IMR-90 (cell line): ENCODE data around the gene KLF7. TPM values are rescaled to one million over a fixed set of nuclear protein-coding genes. Genes with fewer than 3 reads are reported as not detected.
"Not testable (repeated sequence)": the region's sequence is repeated elsewhere in the genome, so short reads cannot be mapped to it uniquely, and the experiment has no call there.

Source experiments
- ATAC-seq: fragments of 200-7000 bp; cut with Tn5 transposase; 2 replicates; pipeline ENCODE4 v1.9.1; 2020; ENCODE audit warnings: low read depth, mild to moderate bottlenecking, moderate library complexity
- BruUV-seq: library from RNA; stranded (reverse); fragments of 400-500 nt; replicated peaks from 2 replicates; lab custom pipeline; 2021; lab: Mats Ljungman, UMichigan
- CTCF ChIA-PET: fragments of 300-600 bp; formaldehyde crosslinking; extraction: SDS; loops from one replicate; lab custom pipeline; 2021; ENCODE audit warnings: antibody characterized with exemption; lab: Yijun Ruan, JAX
- POLR2A ChIA-PET: fragments of 300-600 bp; sonication (Branson Sonifier 250); formaldehyde crosslinking; loops from one replicate; lab custom pipeline; 2022; ENCODE audit warnings: antibody characterized with exemption; ENCODE audit not compliant: unreplicated experiment; lab: Charles Lee
- DNase-seq: peaks from one replicate; pipeline ENCODE4 v3.0.0; 2013
- H2AFZ ChIP-seq: replicated peaks from 2 replicates; pipeline ENCODE3; 2013; ENCODE audit warnings: low read length, mild to moderate bottlenecking; ENCODE audit not compliant: poor library complexity
- H2AK5ac ChIP-seq: 2 replicates; pipeline ENCODE4 v1.6.1; 2013; ENCODE audit warnings: low read depth, low read length, inconsistent platforms
- H2AK9ac ChIP-seq: replicated peaks from 2 replicates; pipeline ENCODE3; 2013; ENCODE audit warnings: mild to moderate bottlenecking, low read depth, low read length, moderate library complexity; ENCODE audit not compliant: poor library complexity
- H2BK120ac ChIP-seq: 2 replicates; pipeline ENCODE4 v1.6.1; 2013; ENCODE audit warnings: low read depth, low read length, inconsistent platforms
- H2BK15ac ChIP-seq: 3 replicates; pipeline ENCODE4 v1.6.1; 2013; ENCODE audit warnings: low read depth, low read length, inconsistent platforms
- H2BK20ac ChIP-seq: 2 replicates; pipeline ENCODE4 v1.6.1; 2013; ENCODE audit warnings: low read depth, mild to moderate bottlenecking, inconsistent platforms, low read length, moderate library complexity
- H2BK5ac ChIP-seq: 2 replicates; pipeline ENCODE4 v1.6.1; 2013; ENCODE audit warnings: mild to moderate bottlenecking, low read depth, low read length, inconsistent platforms; ENCODE audit not compliant: poor library complexity, severe bottlenecking
- H3K14ac ChIP-seq: replicated peaks from 2 replicates; pipeline ENCODE4 v1.6.1; 2013; ENCODE audit warnings: low read depth, low read length, inconsistent platforms
- H3K18ac ChIP-seq: 2 replicates; pipeline ENCODE4 v1.6.1; 2013; ENCODE audit warnings: low read depth, low read length, control low read depth
- H3K23ac ChIP-seq: 2 replicates; pipeline ENCODE4 v1.6.1; 2013; ENCODE audit warnings: low read depth, low read length, inconsistent platforms
- H3K27ac ChIP-seq: 2 replicates; pipeline ENCODE4 v1.5.1; 2013; ENCODE audit warnings: mild to moderate bottlenecking, control low read depth, low read length; ENCODE audit not compliant: insufficient read depth
- H3K27me3 ChIP-seq: 2 replicates; pipeline ENCODE4 v1.6.1; 2013; ENCODE audit warnings: low read length; ENCODE audit not compliant: control insufficient read depth, insufficient read depth
- H3K36me3 ChIP-seq: 2 replicates; pipeline ENCODE4 v1.6.1; 2013; ENCODE audit warnings: low read length, mixed read lengths; ENCODE audit not compliant: control insufficient read depth, insufficient read depth
- H3K4ac ChIP-seq: 2 replicates; pipeline ENCODE4 v1.6.1; 2013; ENCODE audit warnings: low read depth, low read length, inconsistent platforms
- H3K4me1 ChIP-seq: 2 replicates; pipeline ENCODE4 v1.6.1; 2013; ENCODE audit warnings: low read length, mixed read lengths; ENCODE audit not compliant: control insufficient read depth, insufficient read depth
- H3K4me2 ChIP-seq: 2 replicates; pipeline ENCODE4 v1.6.1; 2013; ENCODE audit warnings: low read depth, mild to moderate bottlenecking, control low read depth, low read length, moderate library complexity
- H3K4me3 ChIP-seq: 2 replicates; pipeline ENCODE4 v1.5.1; 2013; ENCODE audit warnings: low read depth, mild to moderate bottlenecking, control low read depth, low read length, moderate library complexity; ENCODE audit not compliant: insufficient read depth
- H3K56ac ChIP-seq: 2 replicates; pipeline ENCODE4 v1.6.1; 2013; ENCODE audit warnings: low read length, inconsistent platforms; ENCODE audit not compliant: insufficient read depth; ENCODE audit errors: extremely low read depth
- H3K79me1 ChIP-seq, 2 experiments: 2 replicates each; pipeline ENCODE4 v1.6.1; 2013; ENCODE audit warnings: low read length in 2 of 2, inconsistent platforms in 1 of 2, low read depth in 1 of 2
- H3K9ac ChIP-seq: 2 replicates; pipeline ENCODE4 v1.6.1; 2013; ENCODE audit warnings: low read depth, low read length, control low read depth
- H3K9me1 ChIP-seq: 2 replicates; pipeline ENCODE4 v1.6.1; 2013; ENCODE audit warnings: low read length, inconsistent platforms; ENCODE audit not compliant: insufficient read depth
- H3K9me3 ChIP-seq: 2 replicates; pipeline ENCODE4 v1.6.1; 2013; ENCODE audit warnings: low read length; ENCODE audit not compliant: control insufficient read depth, insufficient read depth
- H4K20me1 ChIP-seq: 2 replicates; pipeline ENCODE4 v1.6.1; 2013; ENCODE audit warnings: low read length, inconsistent platforms; ENCODE audit not compliant: insufficient read depth
- H4K5ac ChIP-seq: 2 replicates; pipeline ENCODE4 v1.6.1; 2013; ENCODE audit warnings: mild to moderate bottlenecking, low read depth, low read length, control low read depth
- H4K8ac ChIP-seq, 2 experiments: 2 replicates each; pipeline ENCODE4 v1.6.1; 2013; ENCODE audit warnings: low read depth in 2 of 2, low read length in 2 of 2, control low read depth in 1 of 2, inconsistent platforms in 1 of 2
- H4K91ac ChIP-seq: 2 replicates; pipeline ENCODE4 v1.6.1; 2013; ENCODE audit warnings: low read depth, low read length, inconsistent platforms; ENCODE audit not compliant: insufficient read depth
- CHD1 ChIP-seq: IDR thresholded peaks from 2 replicates; pipeline ENCODE4 v1.6.1; 2012; ENCODE audit warnings: low read depth, low read length, improper control_type of control experiment
- FOS ChIP-seq: fragments of 150-350 bp; IDR thresholded peaks from 2 replicates; pipeline ENCODE4 v1.6.1; 2016; ENCODE audit warnings: low read depth, low read length
- USF2 ChIP-seq: fragments of 150-350 bp; IDR thresholded peaks from 2 replicates; pipeline ENCODE4 v1.6.1; 2017; ENCODE audit warnings: mild to moderate bottlenecking, antibody characterized with exemption, low read length, low read depth
- WGBS, 2 experiments: methylation state at CpG; one replicate each; pipeline versions ENCODE4 v1.1.5 to v1.1.7; 2013; ENCODE audit warnings: missing lambda C conversion rate in 2 of 2; ENCODE audit not compliant: insufficient read length in 1 of 2; ENCODE audit errors: extremely low coverage in 2 of 2; 5-methylcytosine and 5-hydroxymethylcytosine counted together
- dilution Hi-C: fragments of 300-500 bp; cut with HindIII; formaldehyde crosslinking; loops from one replicate; pipeline ENCODE4 v1.14.3; 2018; ENCODE audit warnings: low sequenced_read_pairs; ENCODE audit not compliant: unreplicated experiment
- in situ Hi-C: fragments of 300-500 bp; cut with MboI; formaldehyde crosslinking; loops from 3 replicates; pipeline ENCODE4 v1.14.3; 2019; ENCODE audit warnings: low sequenced_read_pairs, inconsistent platforms, mixed read lengths
- intact Hi-C: fragments of 100-400 bp; cut with micrococcal nuclease; formaldehyde crosslinking; loops from 2 replicates; pipeline ENCODE4 v1.10.0; 2022
- polyA plus RNA-seq, 3 experiments: library from polyadenylated mRNA; depleted of rRNA; stranded (reverse); fragments of >200 nt; gene quantifications; 2 replicates each; pipeline ENCODE4 v1.2.3, GENCODE V29; 2012; ENCODE audit warnings: low replicate concordance in 1 of 3
- total RNA-seq: library from RNA; depleted of rRNA; stranded (reverse); fragments of >200 nt; gene quantifications from 2 replicates; pipeline ENCODE4 v1.2.3, GENCODE V29; 2012

Gene KLF7
- total and polyA plus RNA-seq, 2 of the 4 experiments (the other 2 are of a cell fraction), result 23.1 to 28.5 TPM

- no peak overlapping the region for H4K8ac ChIP-seq
- H4K5ac ChIP-seq, result no peak overlapping the region
- no peak overlapping the region for H3K14ac ChIP-seq
- DNase-seq (no peak), ATAC-seq (no peak)
- no peak overlapping the region for H2BK5ac ChIP-seq
- no peak overlapping the region for H3K9ac ChIP-seq
- no peak overlapping the region for H2BK15ac ChIP-seq
- POLR2A ChIA-PET, result no interaction called here
- no peak overlapping the region for H3K56ac ChIP-seq
- no TSS peak for BruUV-seq
- no peak overlapping the region for H3K18ac ChIP-seq
- H2AFZ ChIP-seq, result no peak overlapping the region
- dilution Hi-C loops, result no loop called here
- H3K4me1 ChIP-seq, result peaks cover 2% of the 10 kb centered on the region
- H4K20me1 ChIP-seq, result no peaks in the 10 kb centered on the region
- H3K9me3 ChIP-seq, result no peaks in the 10 kb centered on the region
- no peaks in the 10 kb centered on the region for H3K36me3 ChIP-seq
- H2AK9ac ChIP-seq, result no peak overlapping the region
- no peak overlapping the region for H2BK20ac ChIP-seq
- no peak overlapping the region for H2AK5ac ChIP-seq
- in situ Hi-C loops, result no loop called here
- no peak overlapping the region for H2BK120ac ChIP-seq
- H3K79me1 ChIP-seq, result no peaks in the 10 kb centered on the region
- H3K27me3 ChIP-seq, result no peaks in the 10 kb centered on the region
- no CpG with 5 or more reads among the region's 7 CpGs for WGBS, 2 experiments
- no peak overlapping the region for H3K27ac ChIP-seq
- H3K4me3 ChIP-seq, result no peak overlapping the region
- peaks cover 2% of the 10 kb centered on the region; the same call in 1 of the 2 replicates for H3K9me1 ChIP-seq
- no peak overlapping the region for H4K91ac ChIP-seq
- no peak overlapping the region for H3K4ac ChIP-seq
- TF ChIP-seq USF2 (no peak), CHD1 (no peak), FOS (no peak)
- H3K4me2 ChIP-seq, result no peak overlapping the region
- CTCF ChIA-PET, result no interaction called here
- intact Hi-C loops, result no loop called here
- no peak overlapping the region for H3K23ac ChIP-seq
Measured at GRCh38 chr2:207037896-207038295, 127.9 kb downstream of the KLF7 start.

DNA sequence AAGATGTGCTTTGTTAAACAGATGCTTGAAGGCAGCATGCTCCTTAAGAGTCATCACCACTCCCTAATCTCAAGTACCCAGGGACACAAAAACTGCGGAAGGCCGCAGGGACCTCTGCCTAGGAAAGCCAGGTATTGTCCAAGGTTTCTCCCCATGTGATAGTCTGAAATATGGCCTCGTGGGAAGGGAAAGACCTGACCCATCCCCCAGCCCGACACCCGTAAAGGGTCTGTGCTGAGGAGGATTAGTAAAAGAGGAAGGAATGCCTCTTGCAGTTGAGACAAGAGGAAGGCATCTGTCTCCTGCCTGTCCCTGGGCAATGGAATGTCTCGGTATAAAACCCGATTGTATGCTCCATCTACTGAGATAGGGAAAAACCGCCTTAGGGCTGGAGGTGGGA is 128.7 kb downstream of the KLF7 start:
- no CpG with 5 or more reads among the region's 8 CpGs for WGBS, 2 experiments
- H3K4me1 ChIP-seq, H3K4me3 ChIP-seq, H4K8ac ChIP-seq, CTCF ChIA-PET, POLR2A ChIA-PET, DNase-seq, H2AFZ ChIP-seq, H2AK9ac ChIP-seq, in situ Hi-C loops, H3K9me1 ChIP-seq, intact Hi-C loops, H3K9ac ChIP-seq, H3K79me1 ChIP-seq, H3K14ac ChIP-seq, H2AK5ac ChIP-seq, H3K23ac ChIP-seq, H2BK5ac ChIP-seq, H2BK15ac ChIP-seq, ATAC-seq, H3K4me2 ChIP-seq, H3K18ac ChIP-seq, H4K20me1 ChIP-seq, H2BK120ac ChIP-seq, H2BK20ac ChIP-seq, BruUV-seq, dilution Hi-C loops, H4K5ac ChIP-seq, H3K9me3 ChIP-seq, H4K91ac ChIP-seq, H3K36me3 ChIP-seq, H3K27ac ChIP-seq, H3K56ac ChIP-seq, H3K4ac ChIP-seq, H3K27me3 ChIP-seq: not testable (repeated sequence)
